HEK293 (cell line): ENCODE results near the gene PARD3.

Source experiments
- BCL11A ChIP-seq: fragments of 450-650 bp; formaldehyde crosslinking; IDR thresholded peaks from 2 replicates; pipeline ENCODE4 v1.5.1; 2016; ENCODE audit warnings: low read depth, missing biosample characterization, missing genetic modification characterization
- GFI1B ChIP-seq: fragments of 450-650 bp; formaldehyde crosslinking; IDR thresholded peaks from 2 replicates; pipeline ENCODE4 v1.5.1; 2016; ENCODE audit warnings: missing biosample characterization, missing genetic modification characterization
- GLIS2 ChIP-seq: fragments of 450-650 bp; formaldehyde crosslinking; IDR thresholded peaks from 2 replicates; pipeline ENCODE4 v1.5.1; 2016; ENCODE audit warnings: missing biosample characterization, missing genetic modification characterization
- INSM2 ChIP-seq: fragments of 450-650 bp; formaldehyde crosslinking; IDR thresholded peaks from 2 replicates; pipeline ENCODE4 v1.5.1; 2016; ENCODE audit warnings: missing biosample characterization, missing genetic modification characterization
- OSR2 ChIP-seq: fragments of 450-650 bp; formaldehyde crosslinking; IDR thresholded peaks from 2 replicates; pipeline ENCODE4 v1.5.1; 2016; ENCODE audit warnings: missing biosample characterization, missing genetic modification characterization
- PATZ1 ChIP-seq: fragments of 450-650 bp; formaldehyde crosslinking; IDR thresholded peaks from 2 replicates; pipeline ENCODE4 v1.5.1; 2016; ENCODE audit warnings: missing biosample characterization, missing genetic modification characterization
- SALL2 ChIP-seq: fragments of 450-650 bp; formaldehyde crosslinking; IDR thresholded peaks from 2 replicates; pipeline ENCODE4 v1.5.0; 2017; ENCODE audit warnings: missing biosample characterization, mild to moderate bottlenecking, missing genetic modification characterization, borderline replicate concordance
- YY1 ChIP-seq: fragments of 450-650 bp; formaldehyde crosslinking; IDR thresholded peaks from 2 replicates; pipeline ENCODE4 v1.5.1; 2018; ENCODE audit warnings: missing biosample characterization, missing genetic modification characterization
- ZBTB17 ChIP-seq: fragments of 450-650 bp; formaldehyde crosslinking; IDR thresholded peaks from 2 replicates; pipeline ENCODE4 v1.5.1; 2016; ENCODE audit warnings: missing biosample characterization, missing genetic modification characterization
- ZBTB44 ChIP-seq: fragments of 450-650 bp; IDR thresholded peaks from 2 replicates; pipeline ENCODE4 v1.5.1; 2018; ENCODE audit warnings: missing biosample characterization, mild to moderate bottlenecking, missing genetic modification characterization
- ZBTB49 ChIP-seq: fragments of 450-650 bp; formaldehyde crosslinking; IDR thresholded peaks from 2 replicates; pipeline ENCODE4 v1.5.1; 2016; ENCODE audit warnings: missing biosample characterization, missing genetic modification characterization, low read depth
- ZNF112 ChIP-seq: fragments of 450-650 bp; formaldehyde crosslinking; IDR thresholded peaks from 2 replicates; pipeline ENCODE4 v1.5.0; 2017; ENCODE audit warnings: missing biosample characterization, missing genetic modification characterization
- ZNF114 ChIP-seq: fragments of 450-650 bp; formaldehyde crosslinking; IDR thresholded peaks from 2 replicates; pipeline ENCODE4 v1.5.0; 2017; ENCODE audit warnings: missing biosample characterization, missing genetic modification characterization
- ZNF121 ChIP-seq: fragments of 450-650 bp; formaldehyde crosslinking; IDR thresholded peaks from 2 replicates; pipeline ENCODE4 v1.5.1; 2016; ENCODE audit warnings: missing biosample characterization, missing genetic modification characterization
- ZNF133 ChIP-seq: fragments of 450-650 bp; formaldehyde crosslinking; IDR thresholded peaks from 2 replicates; pipeline ENCODE4 v1.5.1; 2016; ENCODE audit warnings: missing biosample characterization, missing genetic modification characterization
- ZNF214 ChIP-seq: fragments of 450-650 bp; formaldehyde crosslinking; IDR thresholded peaks from 2 replicates; pipeline ENCODE4 v1.5.1; 2017; ENCODE audit warnings: missing biosample characterization, mild to moderate bottlenecking, missing genetic modification characterization, borderline replicate concordance
- ZNF266 ChIP-seq: fragments of 450-650 bp; formaldehyde crosslinking; IDR thresholded peaks from 2 replicates; pipeline ENCODE4 v1.5.1; 2016; ENCODE audit warnings: missing biosample characterization, missing genetic modification characterization, low read depth
- ZNF341 ChIP-seq: fragments of 450-650 bp; formaldehyde crosslinking; IDR thresholded peaks from 2 replicates; pipeline ENCODE4; 2016; ENCODE audit warnings: low read depth, missing biosample characterization, missing genetic modification characterization
- ZNF37A ChIP-seq: fragments of 450-650 bp; IDR thresholded peaks from 2 replicates; pipeline ENCODE4 v1.5.1; 2018; ENCODE audit warnings: missing biosample characterization, missing genetic modification characterization
- ZNF391 ChIP-seq: fragments of 450-650 bp; formaldehyde crosslinking; IDR thresholded peaks from 2 replicates; pipeline ENCODE4 v1.5.1; 2016; ENCODE audit warnings: low read depth, missing biosample characterization, missing genetic modification characterization, borderline replicate concordance
- ZNF510 ChIP-seq: fragments of 450-650 bp; formaldehyde crosslinking; IDR thresholded peaks from 2 replicates; pipeline ENCODE4 v1.5.1; 2018; ENCODE audit warnings: mild to moderate bottlenecking, missing genetic modification characterization, missing biosample characterization; ENCODE audit not compliant: insufficient replicate concordance
- ZNF558 ChIP-seq: fragments of 450-650 bp; formaldehyde crosslinking; IDR thresholded peaks from 2 replicates; pipeline ENCODE4 v1.5.1; 2016; ENCODE audit warnings: missing biosample characterization, missing genetic modification characterization
- ZNF660 ChIP-seq: fragments of 450-650 bp; IDR thresholded peaks from 2 replicates; pipeline ENCODE4 v1.5.1; 2018; ENCODE audit warnings: missing biosample characterization, mild to moderate bottlenecking, missing genetic modification characterization
- ZNF677 ChIP-seq: fragments of 450-650 bp; IDR thresholded peaks from 2 replicates; pipeline ENCODE4 v1.5.0; 2018; ENCODE audit warnings: missing biosample characterization, mild to moderate bottlenecking, missing genetic modification characterization, moderate library complexity

PARD3 gene

GRCh38 chr10:34815185-34816084 lies at the start of gene PARD3 (continued):
- TF ChIP-seq ZNF214 (tag by site-specific recombination) (no peak), ZNF341 (tag by site-specific recombination) (peak; percentile 69; the same call in 1 of the 2 replicates), ZNF133 (tag by site-specific recombination) (no peak), YY1 (tag by site-specific recombination) (no peak), ZNF660 (peak; percentile 83; the same call in 1 of the 2 replicates), ZNF677 (no peak), GFI1B (tag by site-specific recombination) (no peak), PATZ1 (tag by site-specific recombination) (peak; percentile 71), ZNF37A (no peak), OSR2 (tag by site-specific recombination) (no peak), GLIS2 (tag by site-specific recombination) (no peak), BCL11A (tag by site-specific recombination) (no peak), ZNF114 (no peak), ZNF510 (no peak), SALL2 (tag by site-specific recombination) (no peak), ZNF266 (tag by site-specific recombination) (no peak), ZNF558 (no peak), ZBTB44 (no peak; the same call in 1 of the 2 replicates), ZNF112 (tag by site-specific recombination) (no peak), ZNF391 (tag by site-specific recombination) (no peak), ZBTB17 (tag by site-specific recombination) (peak; percentile 37; the same call in 1 of the 2 replicates), INSM2 (tag by site-specific recombination) (no peak), ZBTB49 (tag by site-specific recombination) (no peak), ZNF121 (no peak)
